GM12874 (cell line): Measurements from ENCODE around the gene PRDM10.

ENCODE experiments used
- TF ChIP-seq, protein P1 (sequence below): IDR thresholded peaks from 2 replicates; pipeline ENCODE4 v1.5.1; 2011; ENCODE audit warnings: low read depth, mild to moderate bottlenecking, control low read depth, low read length, moderate library complexity; ENCODE audit not compliant: insufficient read depth

PRDM10 gene

DNA sequence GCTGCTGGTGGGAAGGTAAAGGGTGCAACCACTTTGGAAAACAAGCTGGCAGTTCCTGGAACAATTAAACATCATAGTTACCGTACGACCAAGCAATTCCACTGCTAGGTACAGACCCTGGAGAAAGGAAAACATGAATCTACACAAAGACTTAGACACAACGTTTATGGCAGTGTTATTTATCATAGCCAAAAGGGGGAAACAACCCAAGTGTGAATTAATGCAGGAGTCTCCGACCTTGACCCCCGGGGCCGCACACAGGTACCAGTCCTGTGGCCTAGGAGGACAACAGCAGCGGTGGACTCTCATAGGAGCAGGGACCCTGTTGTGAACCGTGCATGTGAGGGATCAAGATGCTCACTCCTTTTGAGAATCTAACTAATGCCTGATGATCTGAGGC is 22.5 kb downstream of the PRDM10 start:
- TF ChIP-seq, protein P1, sequence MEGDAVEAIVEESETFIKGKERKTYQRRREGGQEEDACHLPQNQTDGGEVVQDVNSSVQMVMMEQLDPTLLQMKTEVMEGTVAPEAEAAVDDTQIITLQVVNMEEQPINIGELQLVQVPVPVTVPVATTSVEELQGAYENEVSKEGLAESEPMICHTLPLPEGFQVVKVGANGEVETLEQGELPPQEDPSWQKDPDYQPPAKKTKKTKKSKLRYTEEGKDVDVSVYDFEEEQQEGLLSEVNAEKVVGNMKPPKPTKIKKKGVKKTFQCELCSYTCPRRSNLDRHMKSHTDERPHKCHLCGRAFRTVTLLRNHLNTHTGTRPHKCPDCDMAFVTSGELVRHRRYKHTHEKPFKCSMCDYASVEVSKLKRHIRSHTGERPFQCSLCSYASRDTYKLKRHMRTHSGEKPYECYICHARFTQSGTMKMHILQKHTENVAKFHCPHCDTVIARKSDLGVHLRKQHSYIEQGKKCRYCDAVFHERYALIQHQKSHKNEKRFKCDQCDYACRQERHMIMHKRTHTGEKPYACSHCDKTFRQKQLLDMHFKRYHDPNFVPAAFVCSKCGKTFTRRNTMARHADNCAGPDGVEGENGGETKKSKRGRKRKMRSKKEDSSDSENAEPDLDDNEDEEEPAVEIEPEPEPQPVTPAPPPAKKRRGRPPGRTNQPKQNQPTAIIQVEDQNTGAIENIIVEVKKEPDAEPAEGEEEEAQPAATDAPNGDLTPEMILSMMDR: no peak

DNA sequence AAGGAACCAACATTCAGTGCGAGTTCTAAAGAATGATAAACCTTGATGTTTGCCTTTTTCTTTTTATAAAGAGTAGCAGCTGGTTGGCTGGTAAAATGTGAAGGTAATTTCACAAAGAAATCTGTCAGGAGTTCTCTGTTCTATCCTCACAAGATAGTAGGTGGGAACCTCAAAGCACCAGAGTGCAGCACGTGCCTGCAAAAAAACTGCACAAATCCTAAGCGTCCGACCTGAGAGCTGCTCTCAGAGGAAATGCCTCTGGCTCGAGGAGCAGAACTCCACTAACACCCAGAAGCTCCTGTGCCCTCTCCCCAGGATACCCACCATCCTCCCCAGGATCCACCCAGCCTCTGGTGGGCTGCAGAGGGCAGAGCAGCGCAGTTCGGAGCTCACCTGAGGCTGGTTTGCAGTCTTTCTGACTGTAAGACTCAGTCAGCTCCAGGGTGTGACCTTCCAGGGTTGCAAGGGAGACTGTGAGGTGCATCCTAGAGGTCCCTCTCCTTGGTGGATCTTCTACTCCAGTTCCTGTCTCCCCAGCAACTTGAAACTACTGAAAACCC is 23.5 kb downstream of the PRDM10 start:
- TF ChIP-seq, protein P1: no peak

DNA sequence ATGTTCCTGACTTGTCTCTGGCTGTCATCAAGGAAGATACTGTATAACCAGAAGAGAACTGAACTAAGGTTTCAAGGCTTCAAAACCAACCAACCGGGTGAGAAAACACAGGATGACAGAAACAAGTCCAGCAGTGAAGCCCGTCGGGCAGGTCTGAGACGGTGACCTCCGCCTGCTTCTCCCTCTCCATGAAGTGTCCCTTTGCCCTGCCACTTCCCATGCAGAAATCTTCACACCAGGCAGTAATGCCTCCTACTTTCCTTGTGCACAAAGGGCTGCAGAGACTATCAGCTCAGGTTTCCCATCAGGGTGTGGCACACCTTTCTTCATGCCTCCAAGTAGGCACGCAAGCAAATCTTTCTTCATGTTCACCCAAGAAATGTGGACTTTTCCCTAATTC is 24.2 kb downstream of the PRDM10 start:
- TF ChIP-seq, protein P1: no peak

DNA sequence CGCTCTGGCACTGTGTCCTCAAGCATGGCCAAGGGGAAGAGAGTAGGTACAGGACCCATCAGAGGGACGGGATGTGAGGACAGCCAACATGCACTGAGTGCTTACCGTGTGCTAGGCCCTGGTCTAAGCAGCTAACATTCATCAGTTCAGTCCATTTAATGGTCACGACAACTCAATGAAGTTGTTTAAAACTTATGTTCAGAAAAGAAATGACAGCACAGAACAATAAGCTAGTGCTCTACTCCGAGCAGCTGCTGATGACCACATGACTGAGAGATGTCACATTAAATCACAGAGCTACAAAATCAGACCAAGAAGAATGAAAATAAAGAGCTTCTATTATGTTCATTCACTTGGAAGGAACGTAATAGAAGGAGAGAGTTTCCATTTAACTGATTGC is 26.3 kb downstream of the PRDM10 start:
- TF ChIP-seq, protein P1: no peak

DNA sequence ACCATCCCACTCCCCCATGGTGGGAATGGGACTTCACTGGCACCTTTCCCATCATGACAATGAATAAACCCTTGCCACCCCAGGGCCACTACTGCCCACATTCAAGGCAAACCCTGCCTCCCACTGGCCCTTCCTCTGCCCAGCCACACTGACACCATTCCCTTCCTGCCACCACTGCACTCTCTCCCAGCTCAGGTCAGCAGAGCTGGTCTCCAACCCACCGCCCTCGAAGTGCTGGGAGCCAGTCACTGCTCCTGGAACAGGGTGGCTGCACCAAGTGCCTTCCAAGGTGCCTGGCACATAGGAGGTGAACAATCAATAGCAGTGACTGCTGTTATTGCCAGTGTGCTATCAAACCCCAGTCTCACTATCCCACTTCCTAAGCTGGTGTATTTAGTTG is 27.1 kb downstream of the PRDM10 start:
- TF ChIP-seq, protein P1: no peak

DNA sequence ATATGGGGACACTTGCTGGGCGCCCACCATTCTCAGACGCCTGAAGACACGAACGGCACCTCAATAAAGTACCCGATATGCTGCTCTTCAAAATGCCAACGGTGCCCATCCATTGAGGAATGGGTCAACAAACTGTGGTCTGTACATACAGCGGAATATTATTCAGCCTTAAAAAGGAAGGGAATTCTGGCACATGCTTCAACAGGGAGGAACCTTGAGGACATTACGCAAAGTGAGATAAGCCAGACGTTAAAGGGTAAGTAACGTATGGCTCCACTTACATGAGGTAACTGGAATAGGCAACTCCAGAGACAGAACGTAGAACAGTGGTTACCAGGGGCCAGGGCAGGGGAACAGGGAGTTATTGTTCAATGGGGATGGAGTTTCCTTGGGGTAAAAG is 28.0 kb downstream of the PRDM10 start:
- TF ChIP-seq, protein P1: no peak

DNA sequence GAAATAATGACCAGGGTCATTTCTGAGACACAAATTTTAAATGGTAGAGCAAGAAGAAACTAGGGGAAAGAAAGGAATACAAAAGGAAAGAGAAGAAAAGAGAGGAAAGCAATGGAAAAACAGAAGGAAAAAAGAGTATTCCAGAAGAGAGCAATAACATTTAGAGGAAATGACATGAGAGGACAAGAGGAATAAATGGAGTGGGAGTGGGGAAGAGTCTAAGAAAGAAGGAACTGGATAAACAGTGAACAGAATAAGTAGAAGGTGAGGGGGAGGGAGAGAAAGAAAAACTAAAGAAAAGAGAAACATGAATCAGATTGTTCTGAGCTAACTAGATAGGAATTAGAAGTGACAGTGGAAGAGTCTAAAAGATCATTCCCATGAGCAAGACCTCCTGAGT is 28.4 kb downstream of the PRDM10 start:
- TF ChIP-seq, protein P1: no peak
